Sigmoid colon (tissue), 4 donors: ENCODE measurements around the gene GGPS1.

ENCODE experiments used
- EP300 ChIP-seq, 4 donors: sonication (generic); formaldehyde crosslinking; IDR thresholded peaks; one replicate each; pipeline ENCODE4 v1.6.1; 2017; ENCODE audit warnings: antibody characterized with exemption in 4 of 4
- POLR2A ChIP-seq, 2 donors: fragments of 450-650 bp; IDR thresholded peaks; one replicate each; pipeline ENCODE4 v1.6.1; 2016; ENCODE audit warnings: antibody characterized with exemption in 2 of 2, mild to moderate bottlenecking in 2 of 2, moderate library complexity in 2 of 2
- TF ChIP-seq, protein P1 (sequence below), 4 experiments: fragments of 450-650 bp in 3 of 4; fragments of 200-600 bp in 1 of 4; IDR thresholded peaks; one replicate each; pipeline ENCODE4 v1.5.1; 2016 to 2019; ENCODE audit warnings: antibody characterized with exemption in 4 of 4, mild to moderate bottlenecking in 3 of 4, moderate library complexity in 2 of 4

DNA sequence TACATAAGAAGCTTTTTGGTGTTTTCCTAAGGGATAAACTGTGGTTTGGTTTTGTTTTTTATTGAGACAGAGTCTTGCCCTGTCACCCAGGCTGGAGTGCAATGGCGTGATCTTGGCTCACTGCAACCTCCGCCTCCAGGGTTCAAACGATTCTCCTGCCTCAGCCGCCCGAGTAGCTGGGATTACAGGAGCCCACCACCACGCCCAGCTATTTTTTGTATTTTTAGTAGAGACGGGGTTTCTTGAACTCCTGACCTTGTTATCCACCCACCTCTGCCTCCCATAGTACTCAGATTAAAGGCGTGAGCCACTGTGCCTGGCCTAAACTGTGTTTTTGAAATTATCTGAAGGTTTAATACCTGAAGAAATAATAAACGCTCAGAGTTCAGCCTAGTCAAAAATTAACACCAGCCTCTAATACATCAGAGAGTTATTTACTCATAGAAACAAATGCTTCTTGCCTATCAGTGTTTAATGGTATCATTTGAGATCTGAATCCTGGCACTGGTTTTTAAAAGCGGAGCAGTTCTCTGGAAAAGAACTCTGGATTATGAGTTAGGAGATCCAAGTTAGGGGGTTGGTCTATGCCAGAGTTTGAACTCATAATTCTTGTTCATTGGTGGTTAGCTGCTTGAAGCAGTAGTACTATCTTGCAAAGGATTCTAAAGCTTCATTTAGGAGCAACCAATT, 29.1 kb upstream of the GGPS1 start:
- TF ChIP-seq, protein P1, sequence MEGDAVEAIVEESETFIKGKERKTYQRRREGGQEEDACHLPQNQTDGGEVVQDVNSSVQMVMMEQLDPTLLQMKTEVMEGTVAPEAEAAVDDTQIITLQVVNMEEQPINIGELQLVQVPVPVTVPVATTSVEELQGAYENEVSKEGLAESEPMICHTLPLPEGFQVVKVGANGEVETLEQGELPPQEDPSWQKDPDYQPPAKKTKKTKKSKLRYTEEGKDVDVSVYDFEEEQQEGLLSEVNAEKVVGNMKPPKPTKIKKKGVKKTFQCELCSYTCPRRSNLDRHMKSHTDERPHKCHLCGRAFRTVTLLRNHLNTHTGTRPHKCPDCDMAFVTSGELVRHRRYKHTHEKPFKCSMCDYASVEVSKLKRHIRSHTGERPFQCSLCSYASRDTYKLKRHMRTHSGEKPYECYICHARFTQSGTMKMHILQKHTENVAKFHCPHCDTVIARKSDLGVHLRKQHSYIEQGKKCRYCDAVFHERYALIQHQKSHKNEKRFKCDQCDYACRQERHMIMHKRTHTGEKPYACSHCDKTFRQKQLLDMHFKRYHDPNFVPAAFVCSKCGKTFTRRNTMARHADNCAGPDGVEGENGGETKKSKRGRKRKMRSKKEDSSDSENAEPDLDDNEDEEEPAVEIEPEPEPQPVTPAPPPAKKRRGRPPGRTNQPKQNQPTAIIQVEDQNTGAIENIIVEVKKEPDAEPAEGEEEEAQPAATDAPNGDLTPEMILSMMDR (IDR thresholded peaks at IDR 0.05): no peak
- no peak for TF ChIP-seq POLR2A (IDR thresholded peaks at IDR 0.05)
- TF ChIP-seq EP300 (IDR thresholded peaks at IDR 0.05): no peak
